Liver (tissue), 9 donors: Measurements from ENCODE around the gene ATP11A. TPM values are rescaled to one million over a fixed set of nuclear protein-coding genes. Genes with fewer than 3 reads are reported as not detected.

Source experiments
- DNase-seq: peaks from one replicate; pipeline ENCODE4 v3.0.0-alpha.2; 2017; ENCODE audit warnings: low spot score
- H3K27ac ChIP-seq, 2 donors: one replicate each; pipeline ENCODE4 v1.7.0; 2013; ENCODE audit warnings: inconsistent platforms in 2 of 2, low read length in 2 of 2, control low read depth in 1 of 2, low read depth in 1 of 2, mild to moderate bottlenecking in 1 of 2
- H3K27me3 ChIP-seq, 4 donors: one replicate each; pipeline versions ENCODE4 v1.6.1 to v1.7.0; 2013; ENCODE audit warnings: low read length in 3 of 4, inconsistent platforms in 1 of 4, mild to moderate bottlenecking in 1 of 4, moderate library complexity in 1 of 4; ENCODE audit not compliant: control insufficient read depth in 4 of 4, insufficient read depth in 4 of 4
- H3K36me3 ChIP-seq, 4 donors: one replicate each; pipeline versions ENCODE4 v1.6.1 to v1.7.0; 2013; ENCODE audit warnings: low read length in 3 of 4, mild to moderate bottlenecking in 3 of 4, low read depth in 1 of 4, moderate library complexity in 1 of 4; ENCODE audit not compliant: control insufficient read depth in 4 of 4, insufficient read depth in 3 of 4
- H3K4me1 ChIP-seq, 4 donors: one replicate each; pipeline versions ENCODE4 v1.6.1 to v1.7.0; 2013; ENCODE audit warnings: low read length in 3 of 4, mild to moderate bottlenecking in 3 of 4, moderate library complexity in 1 of 4; ENCODE audit not compliant: control insufficient read depth in 4 of 4, insufficient read depth in 4 of 4
- H3K4me3 ChIP-seq, 3 donors: one replicate each; pipeline versions ENCODE4 v1.6.1 to v1.7.0; 2013; ENCODE audit warnings: low read length in 3 of 3, control low read depth in 1 of 3, low read depth in 1 of 3, mild to moderate bottlenecking in 1 of 3
- H3K9ac ChIP-seq, 2 donors: one replicate each; pipeline ENCODE4 v1.7.0; 2013; ENCODE audit warnings: low read length in 2 of 2, mild to moderate bottlenecking in 2 of 2, moderate library complexity in 2 of 2, control low read depth in 1 of 2, low read depth in 1 of 2
- H3K9me3 ChIP-seq, 4 donors: one replicate each; pipeline versions ENCODE4 v1.6.1 to v1.7.0; 2013; ENCODE audit warnings: low read length in 3 of 4; ENCODE audit not compliant: control insufficient read depth in 4 of 4
- ATF3 ChIP-seq: IDR thresholded peaks from 2 replicates; pipeline ENCODE4 v1.6.1; 2016; ENCODE audit warnings: antibody characterized with exemption
- EGR1 ChIP-seq, 2 donors: IDR thresholded peaks; 2 replicates each; pipeline ENCODE4 v1.6.1; 2016 to 2018; ENCODE audit warnings: antibody characterized with exemption in 2 of 2, low read depth in 2 of 2
- FOXA1 ChIP-seq: IDR thresholded peaks from 2 replicates; pipeline ENCODE4 v1.6.1; 2016; ENCODE audit warnings: antibody characterized with exemption
- GABPA ChIP-seq, 2 donors: IDR thresholded peaks in 1 of 2; conservative IDR thresholded peaks in 1 of 2; 2 replicates each; pipeline ENCODE4 v1.6.1; 2016; ENCODE audit warnings: antibody characterized with exemption in 2 of 2, mild to moderate bottlenecking in 1 of 2, moderate library complexity in 1 of 2
- HNF4A ChIP-seq, 2 donors: conservative IDR thresholded peaks; 2 replicates each; pipeline ENCODE4 v1.6.1; 2016; ENCODE audit warnings: antibody characterized with exemption in 2 of 2, mild to moderate bottlenecking in 2 of 2
- JUND ChIP-seq, 2 donors: IDR thresholded peaks; 2 replicates each; pipeline ENCODE4 v1.6.1; 2016; ENCODE audit warnings: antibody characterized with exemption in 2 of 2
- MAX ChIP-seq: IDR thresholded peaks from 2 replicates; pipeline ENCODE4 v1.6.1; 2016; ENCODE audit warnings: antibody characterized with exemption
- NR2F2 ChIP-seq: IDR thresholded peaks from 2 replicates; pipeline ENCODE4 v1.6.1; 2016; ENCODE audit warnings: antibody characterized with exemption
- RAD21 ChIP-seq, 2 donors: IDR thresholded peaks; 2 replicates each; pipeline ENCODE4 v1.6.1; 2016; ENCODE audit warnings: antibody characterized with exemption in 2 of 2, mild to moderate bottlenecking in 2 of 2
- REST ChIP-seq: IDR thresholded peaks from 2 replicates; pipeline ENCODE4 v1.6.1; 2016; ENCODE audit warnings: antibody characterized with exemption, mild to moderate bottlenecking
- RXRA ChIP-seq, 2 donors: IDR thresholded peaks; 2 replicates each; pipeline ENCODE4 v1.6.1; 2017 to 2018; ENCODE audit warnings: antibody characterized with exemption in 2 of 2, mild to moderate bottlenecking in 1 of 2
- SP1 ChIP-seq: IDR thresholded peaks from 2 replicates; pipeline ENCODE4 v1.6.1; 2018; ENCODE audit warnings: antibody characterized with exemption, mild to moderate bottlenecking
- TAF1 ChIP-seq: conservative IDR thresholded peaks from 2 replicates; pipeline ENCODE4 v1.6.1; 2016; ENCODE audit warnings: antibody characterized with exemption, mild to moderate bottlenecking
- YY1 ChIP-seq: IDR thresholded peaks from 2 replicates; pipeline ENCODE4 v1.6.1; 2016; ENCODE audit warnings: antibody characterized with exemption, mild to moderate bottlenecking
- WGBS: extraction: QIAGEN DNeasy Blood & Tissue Kit; methylation state at CpG from one replicate; pipeline ENCODE4 v1.1.7; 2013; 5-methylcytosine and 5-hydroxymethylcytosine counted together
- polyA plus RNA-seq, 2 donors: library from polyadenylated mRNA; stranded (reverse) in 1 of 2; unstranded in 1 of 2; fragments of 200-250 nt in 1 of 2; fragments of >200 nt in 1 of 2; fragmentation: Nextera tagmentation in 1 of 2; extraction: Ambion mirVana in 1 of 2; gene quantifications; one replicate each; pipeline versions ENCODE4 v1.2.1 to v1.2.3, GENCODE V29; 2013 to 2015
- total RNA-seq, 2 donors: library from RNA; depleted of rRNA; stranded (reverse); fragments of >200 nt; gene quantifications; one replicate each; pipeline ENCODE4 v1.2.3, GENCODE V29; 2014
- donor health status: healthy.
- donor health status: healthy.
- donor health status: healthy.
- donor health status: healthy.
- donor health status: healthy.

The ATP11A gene
- total and polyA plus RNA-seq, 4 donors = 8.7 to 27.9 (median 13.8) TPM

GRCh38 chr13:112874751-112875300, 185.0 kb downstream of the ATP11A start (continued):
- TF ChIP-seq YY1 (no peak), EGR1 (IDR thresholded peaks at IDR 0.05; ENCODE audit: low read depth in 2 of 2) (no peak), GABPA (IDR thresholded peaks at IDR 0.05 in 1 of 2, conservative IDR thresholded peaks at IDR 0.05 in 1 of 2) (no peak), TAF1 (no peak), NR2F2 (no peak), ATF3 (no peak), FOXA1 (no peak), RXRA (IDR thresholded peaks at IDR 0.05) (no peak), HNF4A (conservative IDR thresholded peaks at IDR 0.05) (no peak)

- peaks cover 2 to 27% (median 8%) of the 10 kb centered on the region in 4 donors for H3K36me3 ChIP-seq
- WGBS = 91% methylated on average over 15 of the region's 15 CpGs
These were observed 185.8 kb downstream of the ATP11A start for GRCh38 chr13:112875627-112876026.

More at GRCh38 chr13:112875627-112876026, 185.8 kb downstream of the ATP11A start:
- Histone ChIP-seq H3K9me3 (no peaks in the 10 kb centered on the region), H3K27me3 (no peaks in the 10 kb centered on the region), H3K4me1 (no peaks in the 10 kb centered on the region), H3K9ac (no peak overlapping the region), H3K4me3 (no peak overlapping the region), H3K27ac (no peak overlapping the region)
- no peak for DNase-seq
- TF ChIP-seq SP1 (no peak), HNF4A (conservative IDR thresholded peaks at IDR 0.05) (no peak), JUND (IDR thresholded peaks at IDR 0.05) (no peak), REST (no peak), RAD21 (IDR thresholded peaks at IDR 0.05) (no peak), MAX (no peak)
